Endodermal cell (in vitro differentiated cells): ENCODE measurements around the gene HACD4. TPM values are rescaled to one million over a fixed set of nuclear protein-coding genes. Genes with fewer than 3 reads are reported as not detected.

ENCODE experiments used
- DNase-seq: peaks from one replicate; pipeline ENCODE4 v3.0.0-alpha.2; 2017
- H3K27ac ChIP-seq: 2 replicates; pipeline ENCODE4 v1.5.1; 2013; ENCODE audit warnings: mild to moderate bottlenecking, low read depth, low read length, moderate library complexity
- H3K27me3 ChIP-seq: 2 replicates; pipeline ENCODE4 v1.6.1; 2013; ENCODE audit warnings: mild to moderate bottlenecking, low read length, moderate library complexity; ENCODE audit not compliant: insufficient read depth, control insufficient read depth, poor library complexity, severe bottlenecking
- H3K36me3 ChIP-seq: 2 replicates; pipeline ENCODE4 v1.7.0; 2013; ENCODE audit warnings: mild to moderate bottlenecking, low read length, moderate library complexity; ENCODE audit not compliant: control insufficient read depth, insufficient read depth
- H3K4me1 ChIP-seq: one replicate; pipeline ENCODE4 v1.7.0; 2013; ENCODE audit warnings: low read length; ENCODE audit not compliant: control insufficient read depth, insufficient read depth
- H3K4me3 ChIP-seq: 2 replicates; pipeline ENCODE4 v1.5.1; 2013; ENCODE audit warnings: mild to moderate bottlenecking, low read length, moderate library complexity
- H3K9ac ChIP-seq: 2 replicates; pipeline ENCODE4 v1.6.1; 2013; ENCODE audit warnings: mild to moderate bottlenecking, low read length, moderate library complexity; ENCODE audit not compliant: poor library complexity, severe bottlenecking; ENCODE audit errors: extremely low read depth
- H3K9me3 ChIP-seq: 2 replicates; pipeline ENCODE4 v1.6.1; 2013; ENCODE audit warnings: mild to moderate bottlenecking, low read length, moderate library complexity; ENCODE audit not compliant: control insufficient read depth
- H3K27ac Mint-ChIP-seq: 2 replicates; pipeline ENCODE4 v1.8.0; 2020; ENCODE audit warnings: mixed read lengths
- H3K27me3 Mint-ChIP-seq: 2 replicates; pipeline ENCODE4 v1.8.0; 2021; ENCODE audit warnings: mild to moderate bottlenecking, mixed read lengths; ENCODE audit not compliant: insufficient read depth
- H3K36me3 Mint-ChIP-seq: 2 replicates; pipeline ENCODE4 v1.8.0; 2020; ENCODE audit warnings: low read depth, mixed read lengths
- H3K4me1 Mint-ChIP-seq: 2 replicates; pipeline ENCODE4 v1.8.0; 2020; ENCODE audit warnings: mixed read lengths
- H3K4me3 Mint-ChIP-seq: 2 replicates; pipeline ENCODE4 v1.8.0; 2020; ENCODE audit warnings: mild to moderate bottlenecking, moderate library complexity, mixed read lengths
- H3K9me3 Mint-ChIP-seq: 2 replicates; pipeline ENCODE4 v1.8.0; 2020; ENCODE audit warnings: mild to moderate bottlenecking, mixed read lengths
- CTCF ChIP-seq: fragments of 200-600 bp; sonication (generic); conservative IDR thresholded peaks from 2 replicates; pipeline ENCODE4 v1.5.0; 2021; ENCODE audit warnings: antibody characterized with exemption, mild to moderate bottlenecking
- WGBS, 2 experiments: methylation state at CpG; one replicate each; pipeline versions ENCODE4 v1.1.5 to v1.1.7; 2013; ENCODE audit warnings: missing lambda C conversion rate in 2 of 2, mixed read lengths in 1 of 2; ENCODE audit not compliant: insufficient coverage in 1 of 2, insufficient read length in 1 of 2; 5-methylcytosine and 5-hydroxymethylcytosine counted together
- total RNA-seq, 2 donors: library from RNA; stranded (reverse); fragmentation: NEBNext Ultra II Directional in 1 of 2; extraction: Animal tissue kit (Norgen Biotek cat#: 25700) in 1 of 2; gene quantifications; 2 replicates in 1 of 2; 3 replicates in 1 of 2; pipeline ENCODE4 v1.2.1, GENCODE V29; 2021

Gene HACD4
- total RNA-seq, 2 donors from 2014 or later: 1.6 to 1.7 TPM

- no peaks in the 10 kb centered on the region for H3K4me1 ChIP-seq
- Mint-ChIP-seq H3K4me1 (no peaks in the 10 kb centered on the region), H3K36me3 (peaks cover 48% of the 10 kb centered on the region), H3K9me3 (no peaks in the 10 kb centered on the region), H3K27ac (no peak overlapping the region), H3K4me3 (no peak overlapping the region), H3K27me3 (no peaks in the 10 kb centered on the region)
- TF ChIP-seq CTCF: no peak
- DNase-seq: no peak
- peaks cover 44% of the 10 kb centered on the region for H3K36me3 ChIP-seq
- H3K9ac ChIP-seq: no peak overlapping the region
- H3K27me3 ChIP-seq: no peaks in the 10 kb centered on the region
- H3K9me3 ChIP-seq: no peaks in the 10 kb centered on the region
- no peak overlapping the region for H3K27ac ChIP-seq
- H3K4me3 ChIP-seq: no peak overlapping the region
- WGBS, 2 experiments: 89% methylated on average over 3 of the region's 3 CpGs; no CpG with 5 or more reads in 1 of the 2 experiments
These were observed 37.0 kb downstream of the HACD4 start for GRCh38 chr9:20994486-20994885.

- Histone ChIP-seq H3K27ac (no peak overlapping the region), H3K9ac (no peak overlapping the region), H3K4me1 (no peaks in the 10 kb centered on the region), H3K4me3 (no peak overlapping the region), H3K9me3 (no peaks in the 10 kb centered on the region), H3K27me3 (no peaks in the 10 kb centered on the region), H3K36me3 (peaks cover 64% of the 10 kb centered on the region)
- Mint-ChIP-seq H3K36me3 (peaks cover 61% of the 10 kb centered on the region), H3K9me3 (no peaks in the 10 kb centered on the region), H3K27me3 (no peaks in the 10 kb centered on the region), H3K4me1 (no peaks in the 10 kb centered on the region), H3K4me3 (no peak overlapping the region), H3K27ac (no peak overlapping the region)
- 90 to 100% methylated on average over 2 of the region's 2 CpGs for WGBS, 2 experiments
- TF ChIP-seq CTCF: no peak
- DNase-seq: no peak
These were observed 40.6 kb downstream of the HACD4 start for GRCh38 chr9:20990867-20991266.

- H3K9ac ChIP-seq: no peak overlapping the region
- WGBS, 2 experiments: 94 to 100% methylated on average over 6 of the region's 6 CpGs
- Mint-ChIP-seq H3K27me3 (no peaks in the 10 kb centered on the region), H3K9me3 (no peaks in the 10 kb centered on the region), H3K36me3 (peaks cover 61% of the 10 kb centered on the region), H3K27ac (no peak overlapping the region), H3K4me3 (no peak overlapping the region), H3K4me1 (no peaks in the 10 kb centered on the region)
- TF ChIP-seq CTCF: no peak
- no peaks in the 10 kb centered on the region for H3K4me1 ChIP-seq
- H3K4me3 ChIP-seq: no peak overlapping the region
- H3K27ac ChIP-seq: no peak overlapping the region
- H3K27me3 ChIP-seq: no peaks in the 10 kb centered on the region
- H3K36me3 ChIP-seq: peaks cover 59% of the 10 kb centered on the region
- H3K9me3 ChIP-seq: no peaks in the 10 kb centered on the region
- DNase-seq: no peak
These were observed 41.5 kb downstream of the HACD4 start for GRCh38 chr9:20989923-20990341.
